GM18907 (cell line): ENCODE measurements around the gene HNRNPUL2.
"Not testable (repeated sequence)": the region's sequence is repeated elsewhere in the genome, so short reads cannot be mapped to it uniquely, and the experiment has no call there.

ENCODE experiments used
- ATAC-seq: cut with Tn5 transposase; IDR thresholded peaks from one replicate; pipeline ENCODE4 v1.9.1; 2021; ENCODE audit warnings: mild to moderate bottlenecking, moderate library complexity; ENCODE audit not compliant: unreplicated experiment

HNRNPUL2 gene

DNA sequence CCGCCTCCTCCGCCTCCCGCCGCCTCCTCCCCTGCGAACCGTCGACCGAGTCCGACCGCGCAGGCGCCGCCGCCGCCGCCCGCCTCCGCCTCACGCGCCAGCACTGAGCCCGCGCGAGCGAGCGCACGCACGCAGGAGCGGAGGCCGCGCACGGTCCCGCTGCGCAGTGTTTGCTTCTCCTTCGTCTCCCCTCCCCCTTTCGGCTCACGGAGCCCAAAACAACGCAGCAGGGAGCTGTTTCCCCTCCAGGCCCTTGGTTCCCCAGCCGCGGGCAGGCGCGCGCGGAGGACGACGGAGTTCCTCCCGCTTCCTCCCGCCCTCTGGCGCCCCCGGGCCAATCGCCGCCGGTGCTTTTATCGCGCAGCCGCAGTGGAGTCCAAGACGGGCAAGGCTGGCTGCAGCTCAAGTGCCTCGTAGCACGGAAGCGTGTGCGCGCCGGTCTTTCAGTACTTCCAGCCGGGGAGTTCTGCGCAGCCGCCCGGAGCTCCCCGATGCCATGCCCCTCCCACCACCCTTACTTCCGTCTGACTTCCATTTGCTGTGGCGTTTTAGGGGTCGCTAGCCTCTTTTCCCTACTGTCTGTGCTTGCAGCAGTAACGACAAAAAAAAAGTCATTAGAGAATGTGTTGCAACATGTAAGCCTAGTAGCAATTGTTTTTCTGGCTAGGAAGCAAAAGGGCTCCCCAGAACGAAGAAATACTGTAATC lies at the start of gene HNRNPUL2:
Gene HNRNPUL2 (minus strand): TSS at position 293 of the 707 bp plus-strand sequence. CDS start 301 bp downstream, outside the sequence.
- peak; percentile 70 for ATAC-seq

DNA sequence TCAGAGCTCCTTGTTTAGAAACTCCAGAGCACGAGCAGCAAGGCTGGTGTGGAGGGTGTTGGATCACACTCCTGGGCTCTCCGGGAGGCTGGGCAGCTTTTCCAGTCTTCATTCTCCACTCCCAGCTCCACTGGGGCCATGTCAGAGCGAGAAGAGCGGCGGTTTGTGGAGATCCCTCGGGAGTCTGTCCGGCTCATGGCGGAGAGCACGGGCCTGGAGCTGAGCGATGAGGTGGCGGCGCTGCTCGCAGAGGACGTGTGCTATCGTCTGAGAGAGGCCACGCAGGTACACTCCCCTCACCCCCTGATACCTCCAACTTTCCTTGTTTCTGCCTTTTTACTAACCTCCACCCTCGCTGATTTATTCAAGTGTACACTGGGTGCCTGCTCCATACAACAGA lies 48.4 kb upstream of the HNRNPUL2 start:
- ATAC-seq: no peak

DNA sequence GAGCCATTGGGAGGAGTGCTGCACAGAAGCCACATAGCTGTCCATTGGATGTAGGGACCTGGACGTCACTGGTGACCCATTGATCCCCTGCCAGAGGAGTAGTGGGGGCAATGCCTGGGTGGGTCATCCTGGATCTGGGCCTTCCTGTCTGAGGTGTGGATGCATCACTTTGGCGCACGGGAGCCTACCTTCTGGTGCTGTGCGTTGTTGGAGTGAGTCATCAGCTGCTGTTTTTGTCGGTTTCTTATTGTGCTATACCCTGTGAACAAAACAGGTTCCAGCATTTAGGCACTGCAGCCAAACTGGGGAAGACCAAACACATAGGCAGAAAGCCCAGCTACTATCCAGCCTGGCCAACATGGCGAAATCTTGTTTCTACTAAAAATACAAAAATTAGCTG lies 47.1 kb upstream of the HNRNPUL2 start:
- no peak for ATAC-seq

DNA sequence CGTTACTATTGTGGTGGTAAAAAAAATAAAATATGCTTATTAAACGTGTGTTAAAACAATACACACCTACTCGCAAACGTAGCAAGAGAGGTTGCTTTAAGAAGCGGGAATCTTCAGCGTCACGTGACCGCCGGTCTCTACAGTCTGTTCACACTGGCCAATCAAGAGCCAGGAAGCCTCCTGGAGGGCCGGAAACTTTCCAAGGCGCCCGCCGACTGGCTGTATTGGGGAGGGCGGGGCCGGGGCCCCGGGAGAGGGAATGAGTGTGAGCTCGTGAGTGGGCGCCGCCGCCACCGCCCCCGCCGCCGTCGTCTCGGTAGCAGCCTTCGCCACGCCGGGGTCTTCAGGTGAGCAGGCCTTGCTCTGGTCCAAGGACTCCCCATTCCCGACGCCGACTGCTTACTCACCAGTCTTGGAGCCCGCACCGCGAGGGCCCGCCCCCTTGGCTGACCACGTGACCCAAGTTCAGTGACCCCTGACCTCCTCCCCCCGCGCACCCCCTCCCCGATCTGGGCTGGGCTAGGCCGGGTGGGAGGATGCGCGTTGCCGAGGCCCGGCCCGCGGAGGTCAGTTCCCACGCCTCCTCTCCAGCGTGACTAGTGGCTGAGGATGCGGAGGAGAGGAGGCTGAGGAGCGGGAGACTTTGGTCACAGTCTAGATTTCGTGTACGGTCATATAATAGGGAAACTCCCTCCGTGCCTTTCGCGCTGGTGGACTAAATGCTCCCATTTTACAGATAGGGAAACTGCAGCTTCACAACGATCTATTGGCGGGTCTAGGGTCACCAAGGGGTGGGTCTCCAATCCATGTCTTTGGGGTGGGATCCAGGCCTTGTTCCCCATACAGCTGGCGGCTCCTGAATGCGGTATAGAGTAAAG lies 44.1 kb upstream of the HNRNPUL2 start, which contains the start of gene TAF6L:
Gene TAF6L (plus strand): TSS at position 253 of the 878 bp plus-strand sequence. CDS start 4,388 bp downstream, outside the sequence.
- peak; percentile 77 for ATAC-seq

DNA sequence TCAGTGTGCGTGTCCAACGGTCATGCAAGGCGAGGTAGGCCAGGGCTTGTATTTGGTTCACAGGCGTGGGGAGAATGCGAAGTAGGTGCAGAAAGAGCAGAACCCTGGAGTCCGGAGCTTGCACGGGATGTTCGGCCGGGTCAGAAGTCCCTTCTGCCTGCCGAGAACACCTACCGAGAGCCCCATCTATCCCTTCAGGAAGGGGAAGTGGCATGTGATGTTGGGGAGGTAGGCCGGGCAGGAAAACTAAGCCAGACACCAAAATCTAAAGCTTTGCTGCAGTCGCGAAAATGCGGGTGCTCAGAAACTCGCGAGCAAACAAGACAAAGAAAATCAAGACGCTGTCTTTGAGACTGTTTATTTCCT lies 43.5 kb upstream of the HNRNPUL2 start:
- peak; percentile 12 for ATAC-seq

DNA sequence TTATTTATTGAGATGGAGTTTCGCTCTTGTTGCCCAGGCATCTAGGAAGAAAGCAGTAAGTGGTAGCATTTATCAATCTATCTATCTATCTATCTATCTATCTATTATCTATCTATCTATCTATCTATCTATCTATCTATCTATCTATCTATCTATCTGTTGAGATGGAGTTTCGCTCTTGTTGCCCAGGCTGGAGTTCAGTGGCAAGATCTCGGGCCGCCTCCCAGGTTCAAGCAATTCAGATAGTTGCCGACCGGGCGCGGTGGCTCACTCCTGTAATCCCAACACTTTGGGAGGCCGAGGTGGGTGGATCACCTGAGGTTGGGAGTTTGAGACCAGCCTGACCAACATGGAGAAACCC lies 33.6 kb upstream of the HNRNPUL2 start:
- ATAC-seq: not testable (repeated sequence)

DNA sequence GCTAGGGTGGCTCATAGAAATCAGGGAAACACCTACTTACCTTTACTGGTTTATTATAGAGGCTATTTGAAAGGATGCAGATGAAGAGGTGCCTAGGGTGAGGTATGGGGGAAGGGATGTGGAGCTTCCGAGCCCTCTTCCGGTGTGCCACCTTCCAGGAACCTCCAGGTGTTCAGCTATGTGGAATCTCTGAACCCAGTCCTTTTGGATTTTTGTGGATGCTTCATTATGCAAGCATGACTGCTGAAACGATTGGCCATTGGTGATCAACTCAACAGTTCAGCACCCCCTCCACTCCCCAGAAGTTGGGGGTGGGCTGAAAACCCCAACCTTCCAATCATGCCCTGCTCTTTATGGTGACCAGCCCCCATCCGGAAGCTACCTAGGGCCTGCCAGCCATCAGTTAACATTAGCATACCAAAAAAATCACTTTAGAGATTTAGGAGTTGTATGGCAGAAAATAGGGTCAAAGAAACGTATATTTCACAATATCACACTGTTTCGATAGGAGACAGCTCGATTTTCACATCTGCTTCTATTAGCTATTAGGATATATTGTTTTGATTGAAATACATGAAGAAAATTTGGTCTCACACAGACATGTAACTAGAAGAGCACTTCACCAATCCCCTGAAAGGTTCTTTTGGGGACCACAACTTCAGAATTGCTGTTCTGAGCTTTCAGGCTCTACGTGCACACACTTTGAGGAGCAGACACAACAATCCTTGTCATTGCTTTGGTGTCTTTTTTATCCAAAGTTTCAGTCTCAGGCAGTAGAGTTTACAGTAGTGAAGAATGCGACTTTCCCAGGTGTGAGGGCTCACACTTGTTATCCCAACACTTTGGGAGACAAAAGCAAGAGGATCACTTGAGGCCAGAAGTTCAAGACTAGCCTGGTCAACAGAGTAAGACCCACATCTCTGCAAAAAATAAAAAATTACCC lies 30.9 kb upstream of the HNRNPUL2 start:
- ATAC-seq: no peak

DNA sequence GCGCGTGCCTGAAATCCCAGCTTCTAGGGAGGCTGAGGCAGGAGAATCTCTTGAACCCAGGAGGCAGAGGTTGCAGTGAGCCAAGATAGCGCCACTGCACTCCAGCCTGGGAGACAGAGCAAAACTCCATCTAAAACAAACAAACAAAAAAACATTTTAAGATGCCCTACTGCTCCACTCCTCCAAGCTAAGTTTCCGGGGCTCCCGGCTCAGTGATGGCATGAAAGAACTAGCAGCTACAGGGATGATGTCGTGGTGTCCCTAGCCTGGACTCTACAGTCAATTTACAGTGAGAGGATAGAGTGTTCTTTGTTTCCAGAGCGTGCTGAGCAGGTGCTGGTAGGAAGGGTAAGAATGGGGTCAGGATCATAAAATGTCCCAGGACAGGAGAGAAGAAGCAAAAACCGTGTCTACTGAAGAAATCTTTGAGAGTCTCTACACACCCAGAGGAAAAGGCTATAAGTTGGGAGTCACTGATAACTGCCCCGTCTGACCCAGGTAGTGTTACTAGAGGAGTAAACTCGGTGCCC lies 27.9 kb upstream of the HNRNPUL2 start:
- no peak for ATAC-seq

DNA sequence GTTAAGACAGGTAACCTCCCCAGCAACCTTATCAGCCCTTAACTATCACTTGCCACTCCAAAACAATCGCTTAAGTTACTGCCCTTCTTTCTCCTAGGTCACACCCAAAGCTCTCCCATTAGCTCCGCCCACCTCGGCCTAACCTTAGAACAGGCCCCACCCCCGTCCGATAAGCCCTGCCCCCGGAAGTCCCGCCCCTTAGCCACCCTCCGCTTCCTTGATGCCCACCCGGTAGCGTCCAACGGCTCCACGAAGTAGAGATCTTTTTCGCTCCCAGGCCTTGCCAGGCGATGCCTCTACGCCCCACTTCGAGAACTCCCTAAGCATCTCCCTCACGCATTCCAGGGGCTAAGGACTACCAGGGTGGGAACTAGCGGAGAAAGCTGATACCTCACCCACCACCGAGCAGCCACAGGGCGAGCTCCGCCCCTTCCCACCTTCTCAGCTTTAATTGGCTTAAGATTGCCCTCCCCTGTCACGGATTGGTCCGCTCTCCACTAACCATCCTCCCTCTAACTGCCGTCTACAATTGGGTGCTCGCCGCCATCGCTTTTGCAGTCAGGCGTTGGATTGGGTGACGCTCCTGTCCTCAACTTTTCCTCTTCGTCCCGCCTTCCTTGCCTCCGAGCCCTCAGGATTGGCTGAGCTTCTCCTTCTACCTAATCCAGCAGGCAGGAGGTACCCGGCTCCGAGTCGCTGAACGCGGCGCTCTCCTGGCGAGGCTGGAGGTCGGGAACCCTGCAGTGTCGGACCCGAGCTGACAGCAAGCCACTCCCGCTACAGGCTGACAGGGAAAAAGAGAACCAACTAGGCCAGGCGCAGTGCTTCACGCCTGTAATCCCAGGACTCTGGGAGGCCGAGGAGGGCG lies 26.7 kb upstream of the HNRNPUL2 start, which contains the start of gene ZBTB3:
Gene ZBTB3 (minus strand): TSS at position 425 of the 868 bp plus-strand sequence. CDS start 496 bp downstream, outside the sequence.
- peak; percentile 95 for ATAC-seq

DNA sequence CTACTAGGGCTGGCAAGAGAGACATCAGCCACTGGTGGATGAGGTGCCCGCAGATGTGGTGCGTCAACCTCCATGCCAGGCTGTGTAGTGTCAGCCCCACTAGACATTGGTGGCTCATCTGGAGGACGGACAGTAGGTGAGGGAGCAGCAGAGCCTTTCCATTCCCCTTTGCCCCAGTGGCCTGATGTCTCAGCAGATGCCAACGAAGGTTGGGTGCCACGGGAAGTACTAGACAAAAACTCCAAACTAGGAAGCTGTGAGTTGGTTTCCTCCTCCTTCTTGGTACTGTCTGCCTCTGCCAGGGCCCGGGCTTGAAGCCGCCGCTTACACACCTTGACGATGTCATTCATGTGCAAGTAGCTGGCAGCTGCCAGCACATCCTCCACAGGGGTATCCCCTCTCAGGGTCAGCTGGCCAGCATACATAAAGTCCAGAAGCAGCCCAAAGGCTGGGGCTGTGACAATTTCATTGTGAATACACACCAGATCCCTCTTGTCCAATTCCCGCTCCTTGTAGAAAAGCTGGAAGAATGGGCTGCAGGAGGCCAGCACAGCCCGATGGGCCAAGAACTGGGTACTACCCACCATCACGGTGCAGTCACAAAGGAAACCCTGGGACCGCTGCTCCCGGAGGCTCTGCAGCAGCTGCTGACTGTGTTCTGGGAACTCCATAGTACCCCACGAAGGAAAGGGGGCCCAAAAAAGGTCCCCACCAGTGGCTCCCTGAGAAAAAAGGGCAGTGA lies 25.9 kb upstream of the HNRNPUL2 start:
- no peak for ATAC-seq

DNA sequence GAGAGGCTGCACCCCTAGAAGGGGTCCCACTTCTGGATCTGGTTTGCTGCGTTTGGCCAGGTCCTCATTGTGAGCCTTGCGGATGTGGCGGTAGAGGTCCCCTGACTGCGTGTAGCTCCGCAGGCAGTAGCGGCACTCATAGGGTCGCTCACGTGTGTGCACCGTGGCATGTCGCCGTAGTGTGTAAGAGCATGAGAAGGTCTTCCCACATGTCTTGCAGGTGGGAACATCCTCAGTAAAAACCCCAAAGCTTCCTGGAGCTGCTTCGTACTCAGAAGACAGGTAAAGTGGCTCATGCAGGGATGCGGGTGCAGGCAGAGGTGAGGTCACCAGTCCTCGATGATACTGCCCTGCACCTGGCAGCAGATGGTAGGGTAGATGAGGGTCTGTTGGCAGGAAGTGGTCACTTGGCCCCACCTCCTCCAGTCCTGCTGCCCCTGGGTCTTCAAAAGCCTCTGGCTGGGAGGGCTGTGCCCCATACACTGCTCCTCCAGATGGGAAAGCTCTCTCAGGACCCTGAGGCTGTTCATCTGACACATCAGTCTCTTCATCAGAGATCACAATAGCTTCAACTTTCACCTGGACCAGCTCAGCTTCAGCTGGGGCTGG lies 25.0 kb upstream of the HNRNPUL2 start:
- ATAC-seq: no peak

DNA sequence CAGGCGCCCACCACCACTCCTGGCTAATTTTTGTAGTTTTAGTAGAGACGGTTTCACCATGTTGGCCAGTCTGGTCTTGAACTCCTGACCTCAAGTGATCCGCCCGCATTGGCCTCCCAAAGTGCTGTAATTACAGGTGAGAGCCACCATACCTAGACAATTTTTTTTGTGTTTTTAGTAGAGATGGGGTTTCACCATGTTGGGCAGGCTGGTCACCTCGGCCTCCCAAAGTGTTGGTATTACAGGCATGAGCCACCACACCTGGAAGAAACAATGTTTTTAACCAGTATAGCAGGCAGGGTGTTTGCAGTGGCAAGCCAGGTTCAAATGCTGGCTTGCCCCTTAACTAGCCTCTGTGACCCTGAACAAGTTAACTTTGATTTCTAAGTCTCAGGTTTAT lies 22.7 kb upstream of the HNRNPUL2 start:
- ATAC-seq: not testable (repeated sequence)

DNA sequence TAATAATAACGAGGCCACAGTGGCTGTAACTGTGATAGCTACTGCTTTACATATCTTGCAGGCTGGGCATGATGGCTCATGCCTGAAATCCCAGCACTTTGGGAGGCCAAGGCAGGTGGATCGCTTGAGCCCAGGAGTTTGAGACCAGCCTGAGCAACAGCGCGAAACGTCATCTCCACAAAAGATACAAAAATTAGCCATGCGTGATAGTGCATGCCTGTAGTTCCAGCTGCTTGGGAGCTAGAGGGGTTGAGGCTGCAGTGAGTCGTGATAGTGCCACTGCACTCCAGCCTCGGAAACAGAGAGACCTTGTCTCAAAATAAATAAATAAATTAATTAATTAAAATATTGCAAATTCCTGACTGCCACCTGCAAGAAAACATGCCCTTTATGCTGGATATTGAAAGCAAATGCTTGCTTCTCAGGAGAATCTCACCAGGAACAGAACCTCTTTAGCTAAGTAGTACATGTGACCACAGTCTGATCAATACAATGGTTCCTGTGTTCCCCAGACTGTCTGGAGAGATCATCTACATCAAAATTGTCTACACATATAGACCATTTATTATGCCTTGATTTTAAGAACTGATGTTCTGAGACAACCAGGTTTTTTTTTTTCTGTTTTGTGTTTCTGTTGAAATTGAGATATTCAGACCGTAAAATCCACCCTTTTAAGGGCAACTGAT lies 20.4 kb upstream of the HNRNPUL2 start:
- no peak for ATAC-seq

DNA sequence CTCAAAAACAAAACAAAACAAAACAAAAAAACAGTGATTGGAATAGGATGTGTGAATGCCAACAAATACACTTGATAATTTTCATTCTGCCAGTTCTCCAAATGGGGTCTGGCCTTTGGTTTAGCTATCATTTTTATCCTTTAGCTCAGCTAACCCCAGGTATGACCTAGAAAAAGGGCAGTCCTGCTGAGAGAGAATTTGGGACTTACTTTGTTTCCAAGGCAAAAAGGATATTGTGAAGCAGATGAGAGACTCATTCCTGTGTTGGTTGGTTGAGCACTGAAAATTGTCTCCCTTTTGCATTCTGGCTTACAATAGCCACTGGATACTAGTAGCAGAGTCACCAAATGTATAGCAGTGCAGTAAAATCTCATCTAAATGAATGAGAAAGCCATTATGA lies 9.9 kb upstream of the HNRNPUL2 start:
- ATAC-seq: no peak

DNA sequence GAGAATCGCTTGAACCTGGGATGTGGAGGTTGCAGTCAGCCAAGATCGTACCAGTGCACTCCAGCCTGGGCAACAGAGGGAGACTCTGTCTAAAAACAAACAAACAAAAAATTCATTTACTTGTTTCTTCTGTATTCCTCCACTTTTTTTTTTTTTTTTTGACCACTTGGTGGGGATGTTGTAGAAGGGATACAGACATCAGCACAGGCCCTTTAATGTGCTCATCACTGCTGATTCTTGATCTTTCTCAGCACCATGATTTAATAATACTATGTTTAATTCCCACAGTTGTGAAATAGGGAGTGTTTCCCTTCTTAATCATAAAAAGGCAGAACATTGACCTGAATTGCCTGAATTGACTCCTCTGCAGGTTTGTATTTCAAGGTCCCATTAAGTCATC lies 5.6 kb upstream of the HNRNPUL2 start:
- ATAC-seq: no peak

DNA sequence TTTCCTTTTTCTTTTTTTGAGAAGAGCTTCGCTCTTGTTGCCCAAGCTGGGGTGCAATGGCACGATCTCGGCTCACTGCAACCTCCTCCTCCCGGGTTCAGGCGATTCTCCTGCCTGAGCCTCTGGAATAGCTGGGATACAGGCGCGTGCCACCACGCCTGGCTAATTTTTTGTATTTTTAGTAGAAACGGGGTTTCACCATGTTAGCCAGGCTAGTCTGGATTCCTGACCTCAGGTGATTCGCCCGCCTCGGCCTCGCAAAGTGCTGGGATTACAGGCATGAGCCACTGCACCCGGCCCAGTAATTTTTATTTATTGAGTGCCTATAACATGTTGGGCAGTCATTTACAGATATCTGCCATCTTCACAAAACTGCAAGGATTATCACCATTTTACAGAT lies 2.8 kb upstream of the HNRNPUL2 start:
- ATAC-seq: not testable (repeated sequence)

DNA sequence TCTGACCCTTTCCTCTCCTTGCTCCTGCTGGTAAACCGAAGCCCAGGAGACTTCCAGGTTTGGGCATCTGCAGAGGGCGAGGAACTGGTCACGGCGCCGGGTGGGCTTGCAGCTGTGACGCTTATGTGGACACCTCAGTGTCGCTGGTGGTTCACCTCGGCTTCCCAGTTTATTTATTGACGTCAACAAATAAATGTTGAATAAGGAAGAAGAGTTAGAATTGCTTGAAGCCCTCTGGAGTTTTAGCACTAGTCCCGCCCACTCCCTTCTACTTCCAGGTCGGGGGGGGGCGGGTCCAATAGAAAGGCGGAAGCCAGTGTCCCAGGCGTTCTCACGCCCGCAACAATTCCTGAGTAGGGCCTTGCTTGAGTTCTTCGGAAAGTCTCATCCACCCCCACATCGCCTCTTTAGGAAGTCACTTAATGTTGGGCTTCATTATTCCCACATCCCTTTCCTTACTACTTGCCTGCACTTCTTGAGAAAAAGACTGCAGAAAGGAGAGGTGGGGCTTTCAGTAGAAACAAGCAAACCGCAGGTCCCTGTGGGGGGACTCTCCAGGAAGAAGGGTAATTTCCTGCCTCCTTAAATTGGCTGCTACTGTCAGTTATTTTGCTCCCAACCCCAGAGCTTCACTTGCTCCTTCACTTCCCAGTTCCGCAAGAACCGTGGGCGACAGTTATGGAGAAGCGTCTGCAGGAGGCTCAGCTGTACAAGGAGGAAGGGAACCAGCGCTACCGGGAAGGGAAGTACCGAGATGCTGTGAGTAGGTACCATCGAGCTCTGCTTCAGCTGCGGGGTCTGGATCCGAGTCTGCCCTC lies 1.1 kb upstream of the HNRNPUL2 start, which contains the start of gene TTC9C:
Gene TTC9C (plus strand): TSS at position 316 of the 818 bp plus-strand sequence. CDS start 363 bp downstream, at position 679.
- peak; percentile 25 for ATAC-seq
